Keratinocyte (primary cell): Measurements from ENCODE around the gene METTL2A. TPM values are rescaled to one million over a fixed set of nuclear protein-coding genes. Genes with fewer than 3 reads are reported as not detected.
"Not testable (repeated sequence)": the region's sequence is repeated elsewhere in the genome, so short reads cannot be mapped to it uniquely, and the experiment has no call there.

ENCODE experiments used
- DNase-seq: peaks from one replicate; pipeline ENCODE4 v3.0.0-alpha.2; 2011; ENCODE audit warnings: low read depth, missing footprints, low spot score
- FAIRE-seq: peaks from 2 replicates; lab custom pipeline; 2011; peaks lifted over from hg19 to GRCh38; lab: Jason Lieb, UNC
- H2AFZ ChIP-seq: 2 replicates; pipeline ENCODE4 v1.6.0; 2012; ENCODE audit warnings: low read length, control low read depth, inconsistent platforms; ENCODE audit not compliant: control insufficient read depth
- H3K27ac ChIP-seq: 2 replicates; pipeline ENCODE4 v1.5.1; 2011; ENCODE audit warnings: low read length; ENCODE audit not compliant: control insufficient read depth, insufficient read depth
- H3K27me3 ChIP-seq: 3 replicates; pipeline ENCODE4 v1.6.0; 2011; ENCODE audit warnings: low read length; ENCODE audit not compliant: control insufficient read depth, insufficient read depth; ENCODE audit errors: extremely low read depth
- H3K36me3 ChIP-seq, 2 experiments: 2 replicates in 1 of 2; 3 replicates in 1 of 2; pipeline ENCODE4 v1.5.1; 2011; ENCODE audit warnings: low read length in 2 of 2, mild to moderate bottlenecking in 1 of 2; ENCODE audit not compliant: control insufficient read depth in 2 of 2, insufficient read depth in 2 of 2; ENCODE audit errors: extremely low read depth in 1 of 2
- H3K4me1 ChIP-seq: 3 replicates; pipeline ENCODE4 v1.5.1; 2011; ENCODE audit warnings: low read length; ENCODE audit not compliant: control insufficient read depth, insufficient read depth; ENCODE audit errors: extremely low read depth
- H3K4me2 ChIP-seq: 3 replicates; pipeline ENCODE4 v1.6.0; 2011; ENCODE audit warnings: low read depth, low read length; ENCODE audit not compliant: control insufficient read depth, insufficient read depth; ENCODE audit errors: extremely low read depth
- H3K4me3 ChIP-seq, 3 experiments: fragments of 200-600 bp in 1 of 3; sonication (generic) in 1 of 3; 2 replicates in 2 of 3; 3 replicates in 1 of 3; pipeline ENCODE4 v1.5.1; 2011 to 2016; ENCODE audit warnings: low read length in 3 of 3, mild to moderate bottlenecking in 3 of 3, control low read depth in 2 of 3, inconsistent platforms in 1 of 3, low read depth in 1 of 3, mixed read lengths in 1 of 3, mixed run types in 1 of 3, moderate library complexity in 1 of 3; ENCODE audit not compliant: control insufficient read depth in 2 of 3, insufficient read depth in 2 of 3; ENCODE audit errors: extremely low read depth in 1 of 3
- H3K79me2 ChIP-seq: 2 replicates; pipeline ENCODE4 v1.6.0; 2012; ENCODE audit warnings: low read length; ENCODE audit not compliant: control insufficient read depth, insufficient read depth
- H3K9ac ChIP-seq: 3 replicates; pipeline ENCODE4 v1.6.0; 2011; ENCODE audit warnings: low read length; ENCODE audit not compliant: control insufficient read depth, insufficient read depth; ENCODE audit errors: extremely low read depth
- H3K9me1 ChIP-seq: 3 replicates; pipeline ENCODE4 v1.6.0; 2011; ENCODE audit warnings: low read length; ENCODE audit not compliant: control insufficient read depth, insufficient read depth; ENCODE audit errors: extremely low read depth
- H3K9me3 ChIP-seq: 2 replicates; pipeline ENCODE4 v1.5.1; 2012; ENCODE audit warnings: low read depth, low read length; ENCODE audit not compliant: control insufficient read depth
- H4K20me1 ChIP-seq: 3 replicates; pipeline ENCODE4 v1.6.0; 2011; ENCODE audit warnings: low read length; ENCODE audit not compliant: control insufficient read depth, insufficient read depth; ENCODE audit errors: extremely low read depth
- CTCF ChIP-seq, 3 experiments: IDR thresholded peaks in 1 of 3; conservative IDR thresholded peaks in 1 of 3; optimal IDR thresholded peaks in 1 of 3; 2 replicates in 2 of 3; 3 replicates in 1 of 3; pipeline versions ENCODE3 to v1.5.1; 2011; ENCODE audit warnings: low read length in 3 of 3, mild to moderate bottlenecking in 3 of 3, moderate library complexity in 2 of 3, control low read depth in 1 of 3, inconsistent platforms in 1 of 3; ENCODE audit not compliant: insufficient read depth in 2 of 3; ENCODE audit errors: extremely low read depth in 1 of 3
- EZH2 ChIP-seq: IDR thresholded peaks from one replicate; pipeline ENCODE4 v1.6.1; 2012; ENCODE audit warnings: inconsistent platforms, mild to moderate bottlenecking, low read length, moderate library complexity
- dilution Hi-C: fragments of 300-500 bp; cut with MboI; formaldehyde crosslinking; loops from one replicate; pipeline ENCODE4 v1.7.0; 2020; ENCODE audit warnings: low sequenced_read_pairs; ENCODE audit not compliant: extremely low pct_ligation_motif_present
- polyA plus RNA-seq, 5 experiments: library from polyadenylated mRNA; depleted of rRNA in 3 of 5; stranded (reverse) in 3 of 5; stranded (forward) in 1 of 5; unstranded in 1 of 5; fragments of >200 nt; gene quantifications; 1 replicate in 1 of 5; 2 replicates in 3 of 5; 3 replicates in 1 of 5; pipeline versions ENCODE4 v1.2.1 to v1.2.3, GENCODE V29; 2011 to 2012; ENCODE audit warnings: missing spikeins in 2 of 5, low read depth in 1 of 5, low replicate concordance in 1 of 5

METTL2A gene
- polyA plus RNA-seq, 1 donor (not counting 4 experiments of a cell fraction or from before 2014, with no cell fraction given) = 22.2 TPM

DNA sequence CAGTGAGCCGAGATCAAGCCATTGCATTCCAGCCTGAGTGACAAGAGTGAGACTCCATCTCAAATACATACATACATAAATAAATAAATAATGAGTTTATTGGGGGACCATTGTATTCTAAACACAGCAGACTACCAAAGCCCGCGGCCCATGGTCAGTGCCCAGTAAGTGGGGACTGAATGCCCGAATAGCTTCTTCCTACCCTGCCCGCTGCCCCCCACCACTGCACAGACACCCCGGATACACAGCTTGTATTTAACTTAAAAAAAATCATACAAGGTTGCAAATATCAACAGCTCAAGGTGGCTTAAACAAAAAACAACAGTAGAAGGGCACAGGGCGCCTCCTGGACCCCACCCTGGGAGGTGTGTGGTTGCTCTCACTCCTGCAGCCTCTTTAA lies 32.3 kb downstream of the METTL2A start:
- H2AFZ ChIP-seq = no peak overlapping the region
- no peaks in the 10 kb centered on the region for H3K27me3 ChIP-seq
- no peak overlapping the region for H3K4me3 ChIP-seq
- FAIRE-seq (no peak), DNase-seq (no peak)
- no peaks in the 10 kb centered on the region for H3K79me2 ChIP-seq
- H3K9me3 ChIP-seq = no peaks in the 10 kb centered on the region
- no peak for TF ChIP-seq EZH2
- TF ChIP-seq CTCF (optimal IDR thresholded peaks at IDR 0.05 in 1 of 3, IDR thresholded peaks at IDR 0.05 in 1 of 3, conservative IDR thresholded peaks at IDR 0.05 in 1 of 3; ENCODE audit: extremely low read depth in 1 of 3, insufficient read depth in 2 of 3, low read length in 3 of 3) = no peak
- no peak overlapping the region for H3K4me2 ChIP-seq
- no peak overlapping the region for H3K27ac ChIP-seq
- H3K9ac ChIP-seq = no peak overlapping the region
- no peaks in the 10 kb centered on the region for H3K9me1 ChIP-seq
- no peaks in the 10 kb centered on the region for H3K36me3 ChIP-seq
- dilution Hi-C loops = no loop called here
- H3K4me1 ChIP-seq = no peaks in the 10 kb centered on the region
- H4K20me1 ChIP-seq = no peaks in the 10 kb centered on the region

DNA sequence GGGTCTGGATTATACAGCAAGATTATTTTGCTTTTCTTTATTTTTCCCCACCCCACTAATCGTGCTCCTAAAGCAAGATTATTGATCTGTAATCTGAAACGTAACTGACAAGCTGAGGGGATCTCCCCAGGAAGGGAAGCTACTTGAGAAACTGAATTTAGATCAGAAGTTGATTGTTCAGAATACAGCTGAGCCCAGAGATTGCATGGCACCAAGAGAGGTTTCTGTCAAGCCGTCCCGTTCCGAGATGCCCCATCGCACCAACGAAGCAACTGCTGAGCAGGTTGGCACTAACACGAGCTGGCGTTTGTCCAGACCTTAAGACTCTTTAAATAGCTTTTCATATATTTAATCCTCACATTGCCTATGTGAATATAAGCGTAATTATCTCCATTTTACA lies 34.8 kb downstream of the METTL2A start:
- H3K9ac ChIP-seq, H2AFZ ChIP-seq, FAIRE-seq, H4K20me1 ChIP-seq, H3K9me3 ChIP-seq, H3K4me2 ChIP-seq, H3K4me3 ChIP-seq, H3K27me3 ChIP-seq, H3K27ac ChIP-seq, H3K9me1 ChIP-seq, H3K36me3 ChIP-seq, H3K4me1 ChIP-seq, dilution Hi-C loops, DNase-seq, H3K79me2 ChIP-seq: not testable (repeated sequence)

GRCh38 chr17:62464422-62464821 lies 40.7 kb downstream of the METTL2A start:
- dilution Hi-C loops, FAIRE-seq: not testable (repeated sequence)

DNA sequence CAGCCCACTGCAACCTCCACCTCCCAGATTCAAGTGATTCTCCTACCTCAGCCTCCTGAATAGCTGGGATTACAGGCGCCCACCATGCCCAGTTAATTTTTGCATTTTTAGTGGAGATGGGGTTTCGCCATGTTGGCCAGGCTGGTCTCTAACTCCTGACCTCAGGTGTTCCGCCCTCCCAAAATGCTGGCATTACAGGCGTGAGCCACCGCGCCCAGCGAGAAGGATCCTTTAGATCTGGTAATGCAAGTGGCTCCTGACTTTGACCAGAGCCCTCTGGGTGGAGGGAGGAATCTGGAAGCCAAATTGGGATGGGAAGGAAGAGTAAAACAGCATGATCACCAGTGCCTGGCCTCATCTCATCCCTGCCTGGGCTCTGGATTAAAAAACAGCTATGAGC lies 41.6 kb downstream of the METTL2A start:
- H3K4me2 ChIP-seq, dilution Hi-C loops: not testable (repeated sequence)

More at GRCh38 chr17:62464422-62464821, 40.7 kb downstream of the METTL2A start:
- H3K9me3 ChIP-seq, H3K4me1 ChIP-seq, DNase-seq, H3K9ac ChIP-seq, H3K36me3 ChIP-seq, H4K20me1 ChIP-seq, H3K27me3 ChIP-seq, H2AFZ ChIP-seq, H3K4me2 ChIP-seq, H3K27ac ChIP-seq, H3K9me1 ChIP-seq, H3K4me3 ChIP-seq, H3K79me2 ChIP-seq: not testable (repeated sequence)

More for the DNA sequence above, 41.6 kb downstream of the METTL2A start:
- H3K4me1 ChIP-seq, H2AFZ ChIP-seq, H3K27ac ChIP-seq, H3K36me3 ChIP-seq, H3K9me3 ChIP-seq, H3K79me2 ChIP-seq, H3K9ac ChIP-seq, H3K9me1 ChIP-seq, H4K20me1 ChIP-seq, FAIRE-seq, H3K4me3 ChIP-seq, DNase-seq, H3K27me3 ChIP-seq: not testable (repeated sequence)
